Measurements from ENCODE around the gene DHRSX.
"Not testable (repeated sequence)": the region's sequence is repeated elsewhere in the genome, so short reads cannot be mapped to it uniquely, and the experiment has no call there.

DHRSX gene

DNA sequence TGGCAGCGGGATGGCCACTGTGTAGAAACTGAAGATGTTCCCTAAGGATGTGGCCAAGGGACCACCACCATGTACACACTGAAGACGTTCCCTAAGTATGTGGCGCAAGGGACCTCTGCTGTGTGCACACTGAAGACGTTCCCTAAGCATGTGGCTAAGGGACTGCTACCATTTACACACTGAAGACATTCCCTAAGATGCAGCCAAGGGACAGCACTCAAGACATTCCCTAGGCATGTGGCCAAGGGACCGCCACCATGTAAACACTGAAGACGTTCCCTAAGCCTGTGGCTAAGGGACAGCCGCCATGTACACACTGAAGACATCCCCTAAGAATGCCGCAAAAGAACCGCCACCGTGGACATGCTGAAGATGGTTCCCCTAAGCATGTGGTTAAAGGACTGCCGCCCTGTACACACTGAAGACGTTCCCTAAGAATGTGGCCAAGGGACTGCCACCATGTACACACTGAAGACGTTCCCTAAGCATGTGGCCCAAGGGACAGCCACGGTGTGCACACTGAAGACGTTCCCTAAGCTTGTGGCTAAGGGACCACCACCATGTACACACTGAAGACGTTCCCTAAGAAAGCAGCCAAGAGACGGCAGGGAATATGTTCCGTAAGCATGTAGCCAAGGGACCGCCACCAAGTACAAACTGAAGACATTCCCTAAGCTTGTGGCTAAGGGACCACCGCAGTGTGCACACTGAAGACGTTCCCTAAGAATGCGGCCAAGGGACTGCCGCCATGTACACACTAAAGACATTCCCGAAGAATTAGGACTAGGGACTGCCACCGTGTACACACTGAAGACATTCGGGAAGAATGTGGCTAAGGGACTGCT is 43.3 kb downstream of the DHRSX start:
- FAIRE-seq (no peak), DNase-seq (ENCODE audit: low spot score) (no peak)

DNA sequence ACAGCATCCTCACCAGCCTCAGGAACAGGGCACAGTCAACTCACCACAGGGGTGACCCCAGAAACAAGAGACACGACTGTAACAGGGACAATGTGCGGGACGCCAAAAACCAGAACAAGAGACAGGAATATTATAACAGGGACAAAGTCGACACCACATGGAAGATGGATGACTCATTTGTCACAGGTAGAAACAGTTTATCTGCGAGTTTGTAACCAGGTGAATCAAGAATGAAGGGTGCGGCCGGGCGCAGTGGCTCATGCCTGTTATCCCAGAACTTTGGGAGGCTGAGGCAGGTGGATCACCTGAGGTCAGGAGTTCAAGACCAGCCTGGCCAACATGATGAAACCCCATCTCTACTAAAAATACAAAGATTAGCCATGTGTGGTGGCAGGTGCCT is 44.7 kb downstream of the DHRSX start:
- DNase-seq (ENCODE audit: low spot score); FAIRE-seq: not testable (repeated sequence)

DNA sequence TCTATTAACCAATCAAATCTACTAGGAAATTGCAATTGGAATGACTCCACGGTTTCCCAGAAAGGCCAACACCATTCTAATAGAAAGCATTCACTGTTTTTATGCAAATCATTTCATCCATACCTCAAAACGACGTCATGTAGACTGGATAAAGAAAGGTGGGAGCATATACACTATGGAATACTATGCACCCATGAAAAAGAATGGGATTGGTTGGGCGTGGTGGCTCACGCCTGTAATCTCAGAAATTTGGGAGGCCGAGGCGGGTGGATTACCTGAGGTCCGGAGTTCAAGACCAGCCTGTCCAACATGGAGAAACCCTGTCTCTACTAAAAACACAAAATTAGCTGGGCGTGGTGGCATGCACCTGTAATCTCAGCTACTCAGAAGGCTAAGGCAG is 46.2 kb downstream of the DHRSX start:
- DNase-seq (ENCODE audit: low spot score); FAIRE-seq: not testable (repeated sequence)

DNA sequence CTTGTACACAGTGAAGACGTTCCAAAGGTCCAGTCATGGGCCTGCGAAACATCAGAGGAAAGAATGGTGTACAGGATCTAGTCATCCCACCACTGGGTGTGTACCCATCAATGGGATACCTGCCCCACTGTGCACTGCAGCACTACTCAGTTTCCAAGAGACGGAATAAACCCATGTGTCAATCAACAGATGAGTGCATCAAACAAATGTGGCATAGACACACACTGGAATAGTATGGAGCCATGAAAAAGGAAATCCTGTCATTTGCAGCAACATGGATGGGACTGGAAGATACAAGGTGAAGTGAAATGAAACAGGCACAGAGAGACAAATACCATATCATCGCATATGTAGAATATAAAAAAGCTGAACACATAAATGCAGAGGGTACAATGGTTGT is 48.0 kb downstream of the DHRSX start:
- DNase-seq (ENCODE audit: low spot score) (no peak), FAIRE-seq (no peak)

DNA sequence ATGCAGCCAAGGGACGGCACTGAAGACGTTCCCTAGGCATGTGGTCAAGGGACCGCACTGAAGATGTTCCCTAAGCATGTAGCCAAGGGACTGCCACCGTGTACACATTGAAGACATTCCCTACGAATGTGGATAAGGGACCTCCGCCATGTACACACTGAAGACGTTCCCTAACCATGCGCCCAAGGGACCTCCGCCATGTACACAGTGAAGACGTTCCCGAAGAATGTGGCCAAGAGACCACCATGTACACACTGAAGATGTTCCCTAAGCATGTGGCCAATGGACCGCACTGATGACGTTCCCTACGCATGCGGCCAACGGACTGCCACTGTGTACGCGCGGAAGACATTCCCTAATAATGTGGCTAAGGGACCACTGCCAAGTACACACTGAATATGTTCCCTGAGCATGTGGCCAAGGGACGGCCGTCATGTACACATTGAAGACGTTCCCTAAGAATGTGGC is 48.4 kb downstream of the DHRSX start:
- no peak for DNase-seq (ENCODE audit: low spot score)
- FAIRE-seq: no peak

DNA sequence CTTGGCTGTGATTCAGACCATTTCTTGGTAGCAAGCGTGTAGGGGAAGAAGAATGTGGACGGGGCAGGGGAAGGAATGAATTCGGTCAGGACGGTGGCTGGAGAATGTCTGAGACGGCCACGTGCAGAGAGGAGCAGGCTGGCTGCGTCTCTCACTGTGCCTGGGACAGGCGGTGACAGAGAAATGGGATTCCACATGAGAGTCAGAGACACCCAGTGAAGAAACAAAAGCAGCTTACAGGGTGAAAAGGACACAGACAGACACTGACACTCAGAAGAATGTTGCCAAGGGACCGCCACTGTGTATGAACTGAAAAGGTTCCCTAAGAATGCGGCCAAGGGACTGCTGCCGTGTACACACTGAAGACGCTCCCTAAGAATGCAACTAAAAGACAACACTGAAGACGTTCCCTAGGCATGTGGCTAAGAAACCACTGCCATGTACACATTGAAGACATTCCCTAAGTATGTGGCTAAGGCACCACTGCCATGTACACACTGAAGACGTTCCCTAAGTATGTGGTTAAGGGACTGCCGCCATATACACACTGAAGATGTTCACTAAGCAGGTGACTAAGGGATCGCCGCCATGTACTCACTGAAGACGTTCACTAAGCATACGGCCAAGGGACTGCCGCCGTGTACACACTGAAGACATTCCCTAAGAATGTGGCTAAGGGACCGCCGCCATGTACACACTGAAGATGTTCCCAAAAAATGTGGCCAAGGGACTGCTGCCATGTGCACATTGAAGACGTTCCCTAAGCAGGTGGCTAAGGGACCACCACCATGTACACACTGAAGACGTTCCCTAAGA is 49.1 kb downstream of the DHRSX start:
- DNase-seq (ENCODE audit: low spot score): peak; percentile 2
- no peak for FAIRE-seq

DNA sequence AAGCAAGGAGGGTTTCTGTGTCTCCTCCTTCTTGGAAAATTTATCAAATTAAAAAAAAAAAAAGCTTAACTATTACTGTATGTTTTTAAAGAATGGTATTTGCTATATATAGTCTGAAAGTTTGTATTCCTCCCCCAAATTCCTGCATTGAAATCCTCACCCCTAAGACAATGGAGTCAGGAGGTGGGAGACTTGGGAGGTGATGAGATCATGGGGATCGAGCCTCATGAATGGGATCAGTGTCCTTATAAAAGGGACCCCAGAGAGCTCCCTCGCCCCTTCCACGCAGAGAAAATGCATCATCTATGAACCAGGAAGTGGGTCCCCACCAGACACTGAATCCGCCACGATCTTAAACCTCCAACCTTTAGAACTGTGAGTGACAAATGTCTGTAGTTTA is 50.1 kb downstream of the DHRSX start:
- FAIRE-seq: no peak
- DNase-seq (ENCODE audit: low spot score): no peak

DNA sequence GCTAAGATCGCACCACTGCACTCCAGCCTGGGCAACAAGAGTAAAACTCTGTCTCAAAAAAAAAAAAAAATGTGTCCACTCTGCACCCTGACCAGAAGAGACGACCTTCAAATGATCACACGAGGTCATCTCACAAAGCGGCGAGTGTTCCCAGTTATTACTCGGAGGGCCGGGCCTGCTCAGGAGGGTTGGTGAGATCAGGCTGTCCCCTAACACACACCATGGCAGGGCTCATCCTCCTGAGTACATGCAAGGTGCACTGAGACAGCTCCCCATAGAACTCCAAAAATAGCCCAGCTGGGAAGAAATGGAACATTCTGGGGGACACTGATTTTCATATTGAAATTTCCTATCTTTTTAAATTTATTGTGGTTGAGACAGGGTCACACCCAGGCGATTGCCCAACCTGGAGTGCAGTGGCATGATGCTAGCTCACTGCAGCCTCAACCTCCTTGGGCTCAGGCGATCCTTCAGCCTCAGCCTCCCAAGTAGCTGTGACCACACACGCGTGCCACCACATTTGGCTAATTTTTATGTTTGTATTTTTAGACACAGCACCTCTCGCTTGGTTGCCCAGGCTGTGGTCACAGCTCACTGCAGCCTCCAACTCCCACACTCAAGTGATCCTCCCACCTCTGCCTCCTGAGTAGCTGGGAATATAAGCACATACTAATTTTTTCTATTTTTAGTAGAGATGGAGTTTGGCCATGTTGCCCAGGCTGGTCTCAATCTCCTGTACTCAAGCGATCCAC is 51.5 kb downstream of the DHRSX start:
- FAIRE-seq (no peak), DNase-seq (ENCODE audit: low spot score) (no peak)

DNA sequence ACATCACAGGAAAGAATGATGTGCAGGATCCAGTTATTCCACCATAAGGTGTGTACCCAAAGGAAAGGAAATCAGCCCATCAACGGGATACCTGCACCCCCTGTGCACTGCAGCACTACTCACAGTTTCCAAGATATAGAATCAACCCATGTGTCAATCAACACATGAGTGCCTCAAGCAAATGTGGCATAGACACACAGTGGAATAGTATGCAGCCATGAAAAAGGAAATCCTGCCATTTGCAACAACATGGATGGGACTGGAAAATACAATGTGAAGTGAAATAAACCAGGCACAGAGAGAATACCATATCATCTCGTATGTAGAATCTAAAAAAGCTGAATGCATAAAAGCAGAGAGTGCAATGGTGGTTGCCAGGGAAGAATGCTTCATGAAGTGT is 53.3 kb downstream of the DHRSX start:
- no peak for DNase-seq (ENCODE audit: low spot score)
- FAIRE-seq: no peak

DNA sequence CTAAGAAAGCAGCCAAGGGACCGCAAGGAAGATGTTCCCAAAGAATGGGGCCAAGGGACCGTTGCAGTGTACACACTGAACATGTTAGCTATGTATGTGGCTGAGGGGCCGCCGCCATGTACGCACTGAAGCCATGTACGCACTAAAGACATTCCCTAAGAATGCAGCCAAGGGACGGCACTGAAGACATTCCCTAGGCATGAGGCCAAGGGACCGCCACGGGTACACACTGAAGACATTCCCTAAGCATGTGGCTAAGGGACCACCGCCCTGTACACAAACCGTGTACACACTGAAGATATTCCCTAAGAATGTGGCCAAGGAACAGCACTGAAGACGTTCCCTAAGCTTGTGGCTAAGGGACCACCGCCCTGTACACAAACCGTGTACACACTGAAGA is 54.0 kb downstream of the DHRSX start:
- FAIRE-seq (no peak), DNase-seq (ENCODE audit: low spot score) (no peak)

DNA sequence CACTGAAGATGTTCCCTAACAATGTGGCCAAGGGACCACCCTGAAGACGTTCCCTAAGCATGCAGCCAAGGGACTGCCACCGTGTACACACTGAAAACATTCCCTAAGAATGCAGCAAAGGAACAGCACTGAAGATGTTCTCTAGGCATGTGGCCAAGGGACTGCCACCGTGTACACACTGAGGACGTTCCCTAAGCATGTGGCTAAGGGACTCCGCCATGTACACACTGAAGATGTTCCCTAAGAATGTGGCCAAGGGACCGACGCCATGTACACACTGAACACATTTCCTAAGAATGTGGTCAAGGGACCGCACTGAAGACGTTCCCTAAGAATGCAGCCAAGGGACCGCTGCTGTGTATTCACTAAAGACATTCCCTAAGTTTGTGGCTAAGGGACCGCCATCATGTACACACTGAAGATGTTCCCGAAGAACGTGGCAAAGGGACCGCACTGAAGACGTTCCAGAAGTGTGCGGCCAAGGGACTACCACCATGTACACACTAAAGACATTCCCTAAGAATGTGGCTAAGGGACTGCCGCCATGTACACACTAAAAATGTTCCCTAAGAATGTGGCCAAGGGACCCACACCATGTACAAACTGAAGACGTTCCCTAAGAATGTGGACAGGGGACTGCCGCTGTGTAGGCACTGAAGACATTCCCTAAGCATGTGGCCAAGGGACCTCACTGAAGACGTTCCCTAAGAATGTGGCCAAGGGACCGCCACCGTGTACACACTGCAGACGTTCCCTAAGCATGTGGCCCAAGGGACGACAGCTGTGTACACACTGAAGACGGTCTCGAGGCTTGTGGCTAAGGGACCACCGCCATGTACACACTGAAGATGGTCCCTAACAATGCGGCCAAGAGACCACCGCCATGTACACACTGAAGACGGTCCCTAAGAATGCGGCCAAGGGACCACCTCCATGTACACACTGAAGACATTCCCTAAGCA is 54.8 kb downstream of the DHRSX start:
- no peak for DNase-seq (ENCODE audit: low spot score)
- FAIRE-seq: no peak

DNA sequence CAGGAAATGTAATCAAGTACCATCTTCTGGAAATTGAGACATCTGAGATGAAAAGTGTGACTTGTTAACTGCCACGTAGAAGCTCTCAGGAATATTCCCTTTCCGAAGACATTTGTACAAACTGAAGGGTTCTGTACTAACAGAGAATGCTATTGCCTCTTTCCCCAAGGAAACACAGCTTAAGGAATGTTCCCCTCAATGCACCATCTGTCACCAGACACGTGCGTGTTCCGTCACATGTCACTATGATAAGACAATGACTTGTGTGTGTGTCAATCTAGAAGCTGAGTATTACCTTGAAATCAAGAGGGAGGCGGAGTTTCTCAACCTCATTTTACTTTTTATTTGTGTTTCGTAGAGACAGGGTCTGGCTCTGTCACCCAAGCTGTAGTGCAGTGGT is 58.1 kb downstream of the DHRSX start:
- FAIRE-seq (no peak), DNase-seq (ENCODE audit: low spot score) (no peak)

DNA sequence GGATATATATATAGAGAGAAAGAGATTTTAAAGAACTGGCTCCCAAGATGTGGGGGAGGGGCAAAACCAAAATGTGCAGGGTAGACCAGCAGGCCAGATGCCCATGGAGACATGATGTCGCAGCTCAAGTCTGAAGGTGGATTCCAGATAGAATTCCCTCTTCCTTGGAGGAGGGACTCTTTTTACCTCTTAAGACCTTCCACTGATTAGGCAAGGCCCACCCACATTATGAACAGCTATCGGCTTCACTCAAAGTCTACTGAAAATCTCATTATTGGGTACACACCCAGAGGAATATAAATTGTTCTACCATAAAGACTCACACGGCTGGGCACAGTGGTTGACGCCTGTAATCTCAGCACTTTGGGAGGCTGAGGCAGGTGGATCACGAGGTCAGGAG is 59.3 kb downstream of the DHRSX start:
- DNase-seq (ENCODE audit: low spot score) (no peak), FAIRE-seq (no peak)

DNA sequence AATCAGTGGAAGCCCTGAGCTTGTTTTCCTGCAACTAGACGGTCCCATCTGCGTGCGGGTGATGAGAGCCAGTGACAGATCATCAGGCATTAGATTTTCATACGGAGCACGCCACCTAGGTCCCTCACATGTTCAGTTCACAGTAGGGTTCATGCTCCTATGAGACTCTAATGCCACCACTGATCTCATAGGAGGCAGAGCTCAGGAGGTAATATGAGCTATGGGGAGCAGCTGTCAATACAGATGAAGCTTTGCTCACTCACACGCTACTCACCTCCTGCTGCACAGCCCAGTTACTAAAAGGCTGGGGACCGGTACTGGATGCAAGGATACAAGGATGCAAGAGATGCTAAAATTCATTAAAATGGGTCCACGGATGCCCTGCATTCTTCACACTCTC is 61.2 kb downstream of the DHRSX start:
- no peak for DNase-seq (ENCODE audit: low spot score)
- FAIRE-seq: no peak

DNA sequence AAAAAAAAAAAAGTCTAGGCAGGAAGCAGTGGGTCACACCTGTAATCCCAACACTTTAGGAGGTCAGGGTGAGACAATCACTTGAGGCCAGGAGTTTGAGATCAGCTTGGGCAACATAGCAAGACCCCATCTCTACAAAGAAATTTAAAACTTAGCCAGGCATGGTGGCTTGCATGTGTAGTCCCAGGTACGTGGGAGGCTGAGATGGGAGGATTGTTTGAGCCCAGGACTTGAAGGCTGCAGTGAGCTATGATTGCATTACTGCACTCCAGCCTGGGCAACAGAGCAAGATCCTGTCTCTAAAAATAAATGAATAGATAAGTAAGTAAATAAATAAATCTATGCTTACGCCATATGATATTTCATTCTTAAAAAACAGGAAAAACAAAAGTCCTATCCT is 65.3 kb downstream of the DHRSX start:
- DNase-seq (ENCODE audit: low spot score) (no peak), FAIRE-seq (no peak)

DNA sequence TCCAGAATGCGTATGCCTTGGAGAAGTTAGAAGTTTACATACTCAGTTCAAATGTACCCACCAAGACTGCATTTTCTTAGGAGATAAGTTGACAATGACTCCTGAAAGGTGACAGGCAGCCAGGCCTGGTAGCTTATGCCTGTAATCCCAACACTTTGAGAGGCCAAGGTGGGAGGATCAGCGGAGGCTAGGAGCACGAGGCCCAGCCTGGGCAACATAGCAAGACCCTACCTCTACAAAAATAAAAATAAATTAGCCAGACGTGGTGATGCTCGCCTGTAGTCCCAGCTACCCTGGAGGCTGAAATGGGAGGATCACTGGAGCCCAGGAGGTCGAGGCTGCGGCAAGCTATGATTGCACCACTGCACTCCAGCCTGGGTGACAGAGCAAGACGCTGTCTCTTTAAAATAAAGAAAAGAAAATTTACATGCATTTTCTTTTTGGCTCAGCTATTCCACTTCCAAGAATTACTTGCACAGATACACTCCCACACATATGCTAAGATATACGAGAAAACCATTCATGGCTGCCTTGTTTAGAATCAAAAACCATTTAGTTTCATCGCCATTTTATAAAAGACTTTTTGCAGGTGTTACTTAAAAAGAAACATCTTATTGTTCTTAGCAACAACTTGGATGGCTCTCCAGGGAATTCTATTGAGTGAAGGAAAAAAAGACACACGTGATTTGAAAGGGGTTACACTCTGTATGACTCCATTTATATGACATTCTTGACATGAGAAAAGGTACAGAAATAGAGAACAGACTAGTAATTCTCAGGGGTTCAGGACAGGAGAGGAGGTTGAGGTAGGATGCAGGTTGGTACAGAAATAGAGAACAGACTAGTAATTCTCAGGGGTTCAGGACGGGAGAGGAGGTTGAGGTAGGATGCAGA is 66.3 kb downstream of the DHRSX start:
- FAIRE-seq: no peak

DNA sequence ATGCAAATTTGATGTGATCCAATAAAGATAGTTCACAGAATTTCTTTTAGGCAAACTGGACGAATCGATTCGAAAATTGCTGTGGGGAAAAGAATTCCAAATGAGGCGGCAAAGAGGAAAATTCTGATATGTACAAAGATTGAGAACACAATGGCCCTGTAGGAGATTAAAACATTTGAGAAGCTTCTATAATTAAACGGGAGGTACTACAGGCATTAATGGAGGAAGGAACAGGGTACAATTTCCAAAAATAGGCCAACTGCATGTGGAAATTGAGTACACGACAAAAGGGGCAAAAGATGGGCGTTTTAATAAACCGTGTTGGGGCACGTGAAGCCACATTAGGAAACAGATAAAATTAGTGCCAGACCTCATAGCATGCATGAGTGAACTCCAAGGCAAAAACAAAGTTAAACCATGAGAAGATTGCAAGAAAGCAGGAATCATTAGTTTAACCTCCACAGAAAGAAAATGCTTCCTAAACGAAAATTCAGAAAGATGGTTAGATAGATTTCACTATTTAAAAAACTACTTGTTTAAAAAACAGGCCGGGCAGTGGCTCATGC is 68.4 kb downstream of the DHRSX start:
- FAIRE-seq (no peak), DNase-seq (ENCODE audit: low spot score) (no peak)

More for the DNA sequence above, 66.3 kb downstream of the DHRSX start:
- DNase-seq (ENCODE audit: low spot score): no peak

DNA sequence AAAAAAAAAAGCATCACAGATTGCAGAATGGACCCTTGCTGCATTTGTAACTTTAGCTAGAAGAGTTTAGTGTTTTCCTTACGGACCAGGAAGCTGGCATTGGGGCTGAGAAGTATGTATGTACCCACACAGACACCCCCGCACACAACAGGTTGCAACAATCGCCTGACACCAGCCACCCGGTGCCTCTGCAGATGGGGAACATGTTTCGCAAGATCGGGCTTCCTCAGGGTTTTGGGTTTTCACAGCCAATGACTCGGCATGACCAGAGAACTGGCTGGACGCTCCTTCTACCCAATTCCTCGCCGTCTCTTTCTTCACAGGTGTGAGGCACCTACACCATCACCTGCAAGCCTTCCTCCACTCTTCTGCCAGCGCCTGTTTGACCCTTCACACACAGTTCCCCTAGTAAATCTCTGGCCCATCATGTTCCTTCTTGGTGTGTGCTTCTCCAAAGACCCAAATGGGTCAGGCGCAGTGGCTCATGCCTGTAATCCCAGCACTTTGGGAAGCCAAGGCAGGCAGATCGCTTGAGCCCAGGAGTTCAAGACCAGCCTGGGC is 70.4 kb downstream of the DHRSX start:
- no peak for DNase-seq (ENCODE audit: low spot score)
- FAIRE-seq: no peak

DNA sequence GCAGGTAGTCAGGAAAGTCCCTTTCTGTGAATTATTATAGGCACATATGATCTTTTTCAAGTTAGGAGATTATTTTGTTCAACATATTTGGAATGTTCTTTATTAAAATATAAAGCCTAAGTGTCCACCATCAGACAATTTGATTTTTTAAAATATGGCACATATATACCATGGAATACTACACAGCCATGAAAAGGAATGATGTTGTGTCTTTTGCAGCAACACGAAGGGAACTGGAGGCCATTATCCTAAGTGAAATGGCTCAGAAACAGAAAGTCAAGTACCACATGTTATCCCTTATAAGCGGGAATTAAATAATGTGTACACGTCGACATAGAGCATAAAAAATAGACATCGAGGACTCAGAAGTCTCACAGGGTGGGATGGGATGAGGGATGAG is 73.0 kb downstream of the DHRSX start:
- no peak for DNase-seq (ENCODE audit: low spot score)
- no peak for FAIRE-seq

Measured in urothelium cell line (cell line).